ENCODE measurements around the gene PLA2R1.

PLA2R1 gene

GRCh38 chr2:159944874-159945273 is 117.5 kb downstream of the PLA2R1 start:
- CTCF ChIA-PET, result interaction anchor here (0.6 to 1.0 kb wide), 2 partner anchors 23 to 303 kb away, joined by 3 to 6 read pairs; no protein-coding TSS in a partner anchor
- Histone ChIP-seq H3K4me3 (ENCODE audit: low read depth, low read length) (no peak overlapping the region), H3K36me3 (ENCODE audit: control insufficient read depth in 2 of 2, insufficient read depth in 1 of 2, low read length in 2 of 2) (no peaks in the 10 kb centered on the region), H3K4me1 (ENCODE audit: control insufficient read depth, insufficient read depth, low read length) (no peaks in the 10 kb centered on the region), H3K9me3 (ENCODE audit: control insufficient read depth, insufficient read depth, low read depth, low read length) (no peaks in the 10 kb centered on the region), H3K27ac (ENCODE audit: extremely low read depth, low read depth, low read length) (no peak overlapping the region)
- POLR2A ChIA-PET, result no interaction called here
- no peak for TF ChIP-seq ZNF658 (tag by site-specific recombination; IDR thresholded peaks at IDR 0.05)
- TF ChIP-seq ZNF366 (tag by site-specific recombination; conservative IDR thresholded peaks at IDR 0.05), result no peak
- TF ChIP-seq ZNF18 (tag by site-specific recombination; IDR thresholded peaks at IDR 0.05), result no peak
- TF ChIP-seq ZNF121 (tag by site-specific recombination; IDR thresholded peaks at IDR 0.05), result no peak
- TF ChIP-seq YY1 (tag by site-specific recombination; IDR thresholded peaks at IDR 0.05), result no peak
- TF ChIP-seq PRDM4 (tag by site-specific recombination; IDR thresholded peaks at IDR 0.05), result no peak
- TF ChIP-seq HIC1 (tag by site-specific recombination; IDR thresholded peaks at IDR 0.05), result no peak
- no peak for TF ChIP-seq ZSCAN23 (tag by site-specific recombination; IDR thresholded peaks at IDR 0.05)
- TF ChIP-seq KLF10 (tag by site-specific recombination; IDR thresholded peaks at IDR 0.05), result no peak
- TF ChIP-seq ZNF133 (tag by site-specific recombination; IDR thresholded peaks at IDR 0.05), result no peak
- TF ChIP-seq ZNF223 (tag by site-specific recombination; IDR thresholded peaks at IDR 0.05), result no peak
- no peak for TF ChIP-seq ZNF184 (tag by site-specific recombination; IDR thresholded peaks at IDR 0.05)
- no peak for TF ChIP-seq REST (tag by site-specific recombination; IDR thresholded peaks at IDR 0.05)
- TF ChIP-seq RBAK (tag by site-specific recombination; IDR thresholded peaks at IDR 0.05), result no peak
- no peak for TF ChIP-seq ZNF398 (tag by site-specific recombination; IDR thresholded peaks at IDR 0.05)
- no peak for TF ChIP-seq ZNF596 (tag by site-specific recombination; IDR thresholded peaks at IDR 0.05)
- no peak for TF ChIP-seq ZBTB1 (tag by site-specific recombination; IDR thresholded peaks at IDR 0.05)
- no peak for TF ChIP-seq ZNF146 (tag by site-specific recombination; IDR thresholded peaks at IDR 0.05)
- TF ChIP-seq ZNF555 (tag by site-specific recombination; conservative IDR thresholded peaks at IDR 0.05), result no peak
- no peak for TF ChIP-seq ZNF341 (tag by site-specific recombination; IDR thresholded peaks at IDR 0.05; ENCODE audit: low read depth)
